Measurements from ENCODE around the gene RSU1. TPM values are rescaled to one million over a fixed set of nuclear protein-coding genes. Genes with fewer than 3 reads are reported as not detected.

Gene RSU1
- total RNA-seq, 1 donor from 2014 or later: 25.0 TPM

DNA sequence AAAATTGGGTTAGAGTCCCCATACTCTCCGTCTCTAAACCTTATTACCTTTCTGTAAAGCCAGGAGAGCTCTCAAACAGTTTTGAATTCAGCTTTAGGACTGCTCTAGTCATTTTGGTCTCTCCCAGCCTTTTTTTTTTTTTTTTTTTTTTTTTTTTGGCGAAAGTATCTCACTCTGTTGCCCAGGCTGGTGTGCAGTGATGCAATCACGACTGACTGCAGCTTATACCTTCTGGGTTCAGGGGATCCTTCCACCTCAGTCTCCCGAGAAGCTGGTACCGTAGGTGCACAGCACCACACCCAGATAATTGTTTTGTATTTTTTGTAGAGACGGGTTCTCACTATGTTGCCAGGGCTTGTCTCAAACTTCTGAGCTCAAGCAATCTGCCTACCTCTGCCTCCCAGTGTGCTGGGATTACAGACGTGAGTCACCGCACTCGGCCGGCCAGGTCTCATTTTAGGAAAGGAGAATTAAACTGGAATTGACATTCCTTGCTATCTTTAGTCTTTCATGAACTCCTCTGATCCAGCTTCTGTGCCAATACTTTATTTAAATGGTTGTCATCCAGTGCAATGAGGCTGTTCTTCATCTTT is 31.4 kb upstream of the RSU1 start:
- FAIRE-seq (no peak), DNase-seq (ENCODE audit: low read depth) (peak; percentile 29)
- Histone ChIP-seq H3K4me3 (ENCODE audit: low read depth, low read length) (no peak overlapping the region), H3K27me3 (ENCODE audit: control insufficient read depth, insufficient read depth, low read length) (no peaks in the 10 kb centered on the region), H3K36me3 (ENCODE audit: control insufficient read depth, insufficient read depth, low read length) (no peaks in the 10 kb centered on the region)
- TF ChIP-seq, protein P1, sequence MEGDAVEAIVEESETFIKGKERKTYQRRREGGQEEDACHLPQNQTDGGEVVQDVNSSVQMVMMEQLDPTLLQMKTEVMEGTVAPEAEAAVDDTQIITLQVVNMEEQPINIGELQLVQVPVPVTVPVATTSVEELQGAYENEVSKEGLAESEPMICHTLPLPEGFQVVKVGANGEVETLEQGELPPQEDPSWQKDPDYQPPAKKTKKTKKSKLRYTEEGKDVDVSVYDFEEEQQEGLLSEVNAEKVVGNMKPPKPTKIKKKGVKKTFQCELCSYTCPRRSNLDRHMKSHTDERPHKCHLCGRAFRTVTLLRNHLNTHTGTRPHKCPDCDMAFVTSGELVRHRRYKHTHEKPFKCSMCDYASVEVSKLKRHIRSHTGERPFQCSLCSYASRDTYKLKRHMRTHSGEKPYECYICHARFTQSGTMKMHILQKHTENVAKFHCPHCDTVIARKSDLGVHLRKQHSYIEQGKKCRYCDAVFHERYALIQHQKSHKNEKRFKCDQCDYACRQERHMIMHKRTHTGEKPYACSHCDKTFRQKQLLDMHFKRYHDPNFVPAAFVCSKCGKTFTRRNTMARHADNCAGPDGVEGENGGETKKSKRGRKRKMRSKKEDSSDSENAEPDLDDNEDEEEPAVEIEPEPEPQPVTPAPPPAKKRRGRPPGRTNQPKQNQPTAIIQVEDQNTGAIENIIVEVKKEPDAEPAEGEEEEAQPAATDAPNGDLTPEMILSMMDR (IDR thresholded peaks at IDR 0.05; ENCODE audit: insufficient read depth, low read length, severe bottlenecking): no peak

DNA sequence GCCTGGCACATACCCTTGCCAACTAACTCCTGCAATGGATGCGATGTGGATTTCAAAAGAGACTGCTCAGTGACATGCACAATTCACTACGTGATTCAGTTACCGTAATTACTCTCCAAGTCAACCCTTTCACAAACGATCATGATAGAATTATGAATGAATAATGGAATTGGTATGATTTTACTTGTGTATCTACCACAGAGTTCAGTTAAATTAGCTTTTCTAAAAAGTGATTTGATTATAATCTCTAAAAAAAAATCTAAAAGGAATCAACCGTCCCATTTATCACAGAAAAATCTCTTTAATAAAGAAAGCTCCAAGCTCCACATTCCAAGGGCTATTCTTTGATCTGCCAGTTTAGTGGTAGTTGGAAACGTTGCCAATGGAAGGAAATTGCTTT is 30.4 kb upstream of the RSU1 start:
- DNase-seq (ENCODE audit: low read depth) (no peak), FAIRE-seq (no peak)
- H3K36me3 ChIP-seq (ENCODE audit: control insufficient read depth, insufficient read depth, low read length): no peaks in the 10 kb centered on the region
- no peaks in the 10 kb centered on the region for H3K27me3 ChIP-seq (ENCODE audit: control insufficient read depth, insufficient read depth, low read length)
- no peak overlapping the region for H3K4me3 ChIP-seq (ENCODE audit: low read depth, low read length)
- TF ChIP-seq, protein P1 (IDR thresholded peaks at IDR 0.05; ENCODE audit: insufficient read depth, low read length, severe bottlenecking): no peak

DNA sequence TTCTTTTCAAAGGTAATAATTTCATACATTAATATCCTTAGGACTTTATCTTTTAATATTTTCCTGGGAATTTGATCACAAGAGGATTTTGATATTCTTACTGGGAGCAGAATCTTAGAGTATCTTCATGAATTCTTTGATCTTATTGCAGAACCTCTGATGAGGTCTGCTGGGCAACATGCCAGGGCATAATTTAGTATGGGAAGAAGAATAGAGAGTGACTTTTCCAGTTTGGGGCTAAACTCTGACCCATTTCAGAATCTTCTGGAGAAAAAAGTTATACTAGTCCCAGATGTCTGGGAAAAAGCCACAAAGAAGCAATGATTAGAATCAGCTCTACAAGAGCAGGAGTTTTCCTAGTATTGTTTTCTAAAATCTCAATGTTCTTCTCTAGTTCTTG is 28.0 kb upstream of the RSU1 start:
- Histone ChIP-seq H3K4me3 (ENCODE audit: low read depth, low read length) (no peak overlapping the region), H3K36me3 (ENCODE audit: control insufficient read depth, insufficient read depth, low read length) (no peaks in the 10 kb centered on the region), H3K27me3 (ENCODE audit: control insufficient read depth, insufficient read depth, low read length) (no peaks in the 10 kb centered on the region)
- DNase-seq (ENCODE audit: low read depth) (no peak), FAIRE-seq (no peak)
- TF ChIP-seq, protein P1 (IDR thresholded peaks at IDR 0.05; ENCODE audit: insufficient read depth, low read length, severe bottlenecking): no peak

DNA sequence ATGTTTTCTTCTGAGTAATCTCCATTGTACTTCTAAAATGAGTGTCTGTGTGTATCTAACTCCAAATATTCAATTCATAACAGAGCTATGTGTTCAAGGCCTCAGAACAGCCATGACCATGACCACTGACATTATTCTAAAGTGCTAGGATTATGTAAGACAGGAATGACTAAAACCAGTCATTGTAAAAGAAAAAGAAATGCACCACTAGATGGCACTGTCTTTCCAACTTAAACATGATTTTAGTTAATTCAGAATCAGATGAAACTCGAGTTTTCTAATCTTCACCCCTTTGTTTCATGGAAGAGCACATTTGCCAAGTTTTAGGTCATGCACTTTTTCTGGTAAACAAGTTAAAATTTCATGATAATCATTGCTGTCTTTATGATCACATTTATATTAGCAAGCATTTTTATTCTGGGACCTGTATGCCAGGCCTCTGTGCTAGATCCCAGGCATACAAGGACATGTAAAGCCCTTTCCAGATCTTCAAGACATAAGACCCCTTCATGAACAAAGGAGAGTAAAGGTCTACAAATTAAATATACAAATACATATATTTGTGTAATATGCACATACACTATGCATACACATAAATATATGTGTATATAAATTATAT is 26.1 kb upstream of the RSU1 start:
- FAIRE-seq (no peak), DNase-seq (ENCODE audit: low read depth) (peak; percentile 76)
- Histone ChIP-seq H3K27me3 (ENCODE audit: control insufficient read depth, insufficient read depth, low read length) (no peaks in the 10 kb centered on the region), H3K36me3 (ENCODE audit: control insufficient read depth, insufficient read depth, low read length) (no peaks in the 10 kb centered on the region), H3K4me3 (ENCODE audit: low read depth, low read length) (no peak overlapping the region)
- TF ChIP-seq, protein P1 (IDR thresholded peaks at IDR 0.05; ENCODE audit: insufficient read depth, low read length, severe bottlenecking): peak; percentile 42

DNA sequence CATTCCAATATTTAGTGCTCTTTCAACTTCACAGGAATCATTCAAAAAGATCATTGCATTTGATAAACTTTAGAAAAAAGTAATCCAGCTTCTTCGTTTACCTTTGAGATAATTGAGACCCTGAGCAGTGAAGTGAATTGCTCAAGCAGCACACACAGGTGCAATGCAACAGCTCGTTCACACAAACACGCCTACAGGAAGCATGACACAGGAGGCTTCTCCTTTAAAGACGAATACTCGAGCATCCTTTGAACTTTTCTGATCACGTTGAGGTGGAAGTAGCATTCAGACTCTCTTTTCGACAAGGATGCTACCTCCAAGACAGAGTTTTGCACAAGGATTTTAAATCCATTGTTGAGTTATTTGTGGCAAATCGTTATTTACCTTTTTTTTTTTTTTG is 18.0 kb upstream of the RSU1 start:
- TF ChIP-seq, protein P1 (IDR thresholded peaks at IDR 0.05; ENCODE audit: insufficient read depth, low read length, severe bottlenecking): no peak
- H3K27me3 ChIP-seq (ENCODE audit: control insufficient read depth, insufficient read depth, low read length): no peaks in the 10 kb centered on the region
- no peaks in the 10 kb centered on the region for H3K36me3 ChIP-seq (ENCODE audit: control insufficient read depth, insufficient read depth, low read length)
- no peak overlapping the region for H3K4me3 ChIP-seq (ENCODE audit: low read depth, low read length)
- no peak for DNase-seq (ENCODE audit: low read depth)
- no peak for FAIRE-seq

Measured in bronchial epithelial cell (primary cell).